Endothelial cell of umbilical vein (primary cell): ENCODE results near the gene GNA12. TPM values are rescaled to one million over a fixed set of nuclear protein-coding genes. Genes with fewer than 3 reads are reported as not detected.

Source experiments
- BruUV-seq: library from RNA; stranded (reverse); fragments of 400-500 nt; replicated peaks from 2 replicates; lab custom pipeline; 2021; lab: Mats Ljungman, UMichigan
- CTCF ChIA-PET: fragments of 300-600, 350-600 bp; sonication (Branson Sonifier 250); formaldehyde crosslinking; loops from one replicate; lab custom pipeline; 2021; ENCODE audit warnings: antibody characterized with exemption, inconsistent platforms; lab: Charles Lee
- POLR2A ChIA-PET: fragments of 300-600, 350-600 bp; sonication (Branson Sonifier 250); formaldehyde crosslinking; loops from one replicate; lab custom pipeline; 2021; ENCODE audit warnings: antibody characterized with exemption, inconsistent platforms; lab: Charles Lee
- DNase-seq: peaks from one replicate; pipeline ENCODE4 v3.0.0-alpha.2; 2011; ENCODE audit warnings: low read depth, low spot score
- FAIRE-seq: peaks from 2 replicates; lab custom pipeline; 2011; peaks lifted over from hg19 to GRCh38; lab: Jason Lieb, UNC
- H2AFZ ChIP-seq: 2 replicates; pipeline ENCODE4 v1.6.0; 2012; ENCODE audit warnings: low read depth, low read length, control low read depth, inconsistent platforms
- H3K27ac ChIP-seq: 2 replicates; pipeline ENCODE4 v1.5.1; 2011; ENCODE audit warnings: low read depth, mild to moderate bottlenecking, control low read depth, low read length, moderate library complexity; ENCODE audit not compliant: insufficient read depth
- H3K27me3 ChIP-seq, 2 experiments: 2 replicates each; pipeline versions ENCODE4 v1.6.0 to v1.6.1; 2011; ENCODE audit warnings: low read length in 2 of 2, mixed read lengths in 1 of 2; ENCODE audit not compliant: control insufficient read depth in 2 of 2, insufficient read depth in 2 of 2
- H3K36me3 ChIP-seq, 2 experiments: 2 replicates in 1 of 2; 3 replicates in 1 of 2; pipeline ENCODE4 v1.5.1; 2011; ENCODE audit warnings: low read length in 2 of 2, mild to moderate bottlenecking in 1 of 2, moderate library complexity in 1 of 2; ENCODE audit not compliant: control insufficient read depth in 2 of 2, insufficient read depth in 2 of 2; ENCODE audit errors: extremely low read depth in 1 of 2
- H3K4me1 ChIP-seq: 3 replicates; pipeline ENCODE4 v1.5.1; 2011; ENCODE audit warnings: mild to moderate bottlenecking, low read length; ENCODE audit not compliant: control insufficient read depth, insufficient read depth; ENCODE audit errors: extremely low read depth
- H3K4me2 ChIP-seq: 2 replicates; pipeline ENCODE4 v1.6.1; 2011; ENCODE audit warnings: low read length, control low read depth, mixed read lengths; ENCODE audit not compliant: insufficient read depth
- H3K4me3 ChIP-seq, 3 experiments: fragments of 200-600 bp in 1 of 3; sonication (generic), shearing (Covaris generic) in 1 of 3; replicated peaks in 1 of 3; 2 replicates each; pipeline ENCODE4 v1.5.1; 2011 to 2016; ENCODE audit warnings: control low read depth in 3 of 3, low read length in 3 of 3, mild to moderate bottlenecking in 2 of 3, inconsistent platforms in 1 of 3, low read depth in 1 of 3, moderate library complexity in 1 of 3; ENCODE audit not compliant: insufficient read depth in 1 of 3
- H3K79me2 ChIP-seq: 2 replicates; pipeline ENCODE4 v1.6.0; 2012; ENCODE audit warnings: low read length, inconsistent platforms; ENCODE audit not compliant: control insufficient read depth, insufficient read depth
- H3K9ac ChIP-seq: replicated peaks from 2 replicates; pipeline ENCODE3; 2011; ENCODE audit warnings: low read length, control low read depth; ENCODE audit not compliant: insufficient read depth; ENCODE audit errors: extremely low read depth
- H3K9me1 ChIP-seq: replicated peaks from 3 replicates; pipeline ENCODE4 v1.6.0; 2011; ENCODE audit warnings: mild to moderate bottlenecking, low read length; ENCODE audit not compliant: control insufficient read depth, insufficient read depth; ENCODE audit errors: extremely low read depth
- H3K9me3 ChIP-seq: replicated peaks from 2 replicates; pipeline ENCODE4 v1.5.1; 2012; ENCODE audit warnings: low read length, inconsistent platforms; ENCODE audit not compliant: control insufficient read depth, insufficient read depth
- H4K20me1 ChIP-seq: replicated peaks from 2 replicates; pipeline ENCODE3; 2011; ENCODE audit warnings: mild to moderate bottlenecking, low read length; ENCODE audit not compliant: control insufficient read depth, insufficient read depth; ENCODE audit errors: extremely low read depth
- CTCF ChIP-seq, 2 donors: IDR thresholded peaks; 1 replicate in 1 of 2; 2 replicates in 1 of 2; pipeline ENCODE4 v1.5.1; 2011; ENCODE audit warnings: low read length in 2 of 2, mild to moderate bottlenecking in 2 of 2, moderate library complexity in 2 of 2, control low read depth in 1 of 2, inconsistent platforms in 1 of 2, low read depth in 1 of 2; ENCODE audit not compliant: insufficient read depth in 1 of 2; ENCODE audit errors: extremely low read depth in 1 of 2
- EZH2 ChIP-seq: IDR thresholded peaks from 2 replicates; pipeline ENCODE4 v1.6.1; 2012; ENCODE audit warnings: borderline replicate concordance, low read depth, mild to moderate bottlenecking, moderate library complexity, low read length, inconsistent platforms; ENCODE audit not compliant: severe bottlenecking
- FOS ChIP-seq: IDR thresholded peaks from 2 replicates; pipeline ENCODE4 v1.6.1; 2011; ENCODE audit warnings: mild to moderate bottlenecking, low read length, moderate library complexity, borderline replicate concordance; ENCODE audit not compliant: insufficient read depth
- GATA2 ChIP-seq: IDR thresholded peaks from 2 replicates; pipeline ENCODE4 v1.7.0; 2011; ENCODE audit warnings: low read depth, mild to moderate bottlenecking, moderate library complexity, mixed read lengths, low read length; ENCODE audit not compliant: insufficient read length, insufficient read depth
- JUN ChIP-seq: IDR thresholded peaks from 2 replicates; pipeline ENCODE4 v1.6.1; 2011; ENCODE audit warnings: borderline replicate concordance, low read depth; ENCODE audit not compliant: insufficient read length, insufficient read depth
- MYC ChIP-seq: IDR thresholded peaks from one replicate; pipeline ENCODE4 v1.6.1; 2011; ENCODE audit warnings: mild to moderate bottlenecking, low read depth, low read length
- POLR2A ChIP-seq: IDR thresholded peaks from 2 replicates; pipeline ENCODE4 v1.6.1; 2012; ENCODE audit warnings: low read depth, mild to moderate bottlenecking, control low read depth, low read length
- POLR2AphosphoS5 ChIP-seq: IDR thresholded peaks from 2 replicates; pipeline ENCODE4 v1.6.1; 2012; ENCODE audit warnings: low read depth, mild to moderate bottlenecking, control low read depth, low read length, moderate library complexity; ENCODE audit not compliant: insufficient read depth
- dilution Hi-C: fragments of 300-500 bp; cut with MboI; formaldehyde crosslinking; loops from one replicate; pipeline ENCODE4 v1.15.0; 2019; ENCODE audit warnings: low sequenced_read_pairs; ENCODE audit not compliant: extremely low pct_ligation_motif_present
- intact Hi-C: fragments of 100-400 bp; cut with micrococcal nuclease; formaldehyde crosslinking; loops from one replicate; pipeline ENCODE4 v1.10.0; 2022
- polyA plus RNA-seq, 4 experiments: library from polyadenylated mRNA; depleted of rRNA in 3 of 4; stranded (reverse) in 3 of 4; unstranded in 1 of 4; fragments of >200 nt; gene quantifications; 2 replicates each; pipeline versions ENCODE4 v1.2.1 to v1.2.3, GENCODE V29; 2011 to 2012; ENCODE audit warnings: missing spikeins in 1 of 4
- total RNA-seq: library from RNA; stranded (reverse); gene quantifications from 2 replicates; pipeline ENCODE4 v1.2.3, GENCODE V29; 2021
- TF ChIP-seq, protein P1 (sequence below): IDR thresholded peaks from 2 replicates; pipeline ENCODE4 v1.6.1; 2011; ENCODE audit not compliant: insufficient read depth, insufficient read length

GNA12 gene
- total and polyA plus RNA-seq, 2 donors (not counting 3 experiments of a cell fraction or from before 2014, with no cell fraction given), result 63.0 to 75.1 TPM

DNA sequence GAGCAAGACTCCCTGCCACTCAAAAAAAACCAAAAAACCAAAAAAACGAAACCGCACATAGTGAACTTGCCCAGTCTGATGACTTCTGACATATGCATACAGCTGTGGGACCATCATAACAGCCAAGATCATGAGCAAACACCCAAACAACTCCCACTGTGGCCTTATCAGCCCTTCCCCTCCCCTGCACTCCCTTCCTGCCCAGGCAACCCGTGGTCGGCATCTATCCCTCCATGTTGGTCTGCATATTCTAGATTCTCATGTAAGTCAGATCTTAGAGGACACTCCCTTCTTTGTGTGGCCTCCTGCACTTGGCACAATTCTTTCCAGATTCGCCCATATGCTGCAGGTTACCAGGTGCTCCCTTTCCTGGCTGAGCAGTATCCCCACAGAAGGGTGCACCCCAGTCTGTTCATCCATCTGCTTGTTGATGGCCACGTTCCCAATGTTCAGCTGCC, 72.8 kb downstream of the GNA12 start:
- H3K36me3 ChIP-seq, result no peaks in the 10 kb centered on the region
- H3K79me2 ChIP-seq, result no peaks in the 10 kb centered on the region
- H3K27me3 ChIP-seq, result no peaks in the 10 kb centered on the region
- no peak for FAIRE-seq
- ChIA-PET POLR2A (no interaction called here), CTCF (no interaction called here)
- TF ChIP-seq EZH2 (no peak), CTCF (IDR thresholded peaks at IDR 0.05; ENCODE audit: extremely low read depth in 1 of 2, insufficient read depth in 1 of 2, low read depth in 1 of 2, low read length in 2 of 2) (no peak), MYC (no peak), POLR2AphosphoS5 (no peak), JUN (no peak), GATA2 (no peak), FOS (no peak), POLR2A (no peak)
- TF ChIP-seq, protein P1, sequence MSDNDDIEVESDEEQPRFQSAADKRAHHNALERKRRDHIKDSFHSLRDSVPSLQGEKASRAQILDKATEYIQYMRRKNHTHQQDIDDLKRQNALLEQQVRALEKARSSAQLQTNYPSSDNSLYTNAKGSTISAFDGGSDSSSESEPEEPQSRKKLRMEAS, result no peak
- no peak for DNase-seq
- no peaks in the 10 kb centered on the region for H3K9me1 ChIP-seq
- H3K9me3 ChIP-seq, result no peaks in the 10 kb centered on the region
- H2AFZ ChIP-seq, result no peak overlapping the region
- H4K20me1 ChIP-seq, result no peaks in the 10 kb centered on the region
- H3K9ac ChIP-seq, result no peak overlapping the region
- dilution Hi-C loops (no loop called here), intact Hi-C loops (no loop called here)
- no peaks in the 10 kb centered on the region for H3K4me1 ChIP-seq
- no peak overlapping the region for H3K27ac ChIP-seq
- no peak overlapping the region for H3K4me3 ChIP-seq
- no TSS peak for BruUV-seq
- H3K4me2 ChIP-seq, result no peak overlapping the region
